Measurements from ENCODE around the gene ITPR1. TPM values are rescaled to one million over a fixed set of nuclear protein-coding genes. Genes with fewer than 3 reads are reported as not detected.

The ITPR1 gene
- total and polyA plus RNA-seq, 4 donors: 3.7 to 39.4 (median 8.2) TPM

- Histone ChIP-seq H3K36me3 (ENCODE audit: control insufficient read depth in 4 of 4, insufficient read depth in 3 of 4, low read depth in 1 of 4, low read length in 3 of 4) (no peaks in the 10 kb centered on the region), H3K4me3 (ENCODE audit: low read depth in 1 of 3, low read length in 3 of 3) (no peak overlapping the region), H3K4me1 (ENCODE audit: control insufficient read depth in 4 of 4, insufficient read depth in 4 of 4, low read length in 3 of 4) (no peaks in the 10 kb centered on the region), H3K9me3 (ENCODE audit: control insufficient read depth in 4 of 4, low read length in 3 of 4) (peaks cover 0 to 5% (median 2%) of the 10 kb centered on the region in 4 donors), H3K27ac (ENCODE audit: low read depth in 1 of 2, low read length in 2 of 2) (no peak overlapping the region), H3K27me3 (ENCODE audit: control insufficient read depth in 4 of 4, insufficient read depth in 4 of 4, low read length in 3 of 4) (no peaks in the 10 kb centered on the region), H3K9ac (ENCODE audit: low read depth in 1 of 2, low read length in 2 of 2) (no peak overlapping the region)
- 92% methylated on average over 5 of the region's 5 CpGs for WGBS
- no peak for DNase-seq (ENCODE audit: low spot score)
- TF ChIP-seq GABPA (IDR thresholded peaks at IDR 0.05 in 1 of 2, conservative IDR thresholded peaks at IDR 0.05 in 1 of 2) (no peak), CTCF (IDR thresholded peaks at IDR 0.05; ENCODE audit: low read depth, low read length, missing input control) (no peak), FOXA2 (IDR thresholded peaks at IDR 0.05) (no peak), SP1 (IDR thresholded peaks at IDR 0.05) (no peak), NR2F2 (IDR thresholded peaks at IDR 0.05) (no peak), TAF1 (conservative IDR thresholded peaks at IDR 0.05) (no peak), ZBTB33 (IDR thresholded peaks at IDR 0.05) (no peak), RXRA (IDR thresholded peaks at IDR 0.05) (no peak), JUND (IDR thresholded peaks at IDR 0.05) (no peak), EGR1 (IDR thresholded peaks at IDR 0.05; ENCODE audit: low read depth in 2 of 2) (no peak), YY1 (IDR thresholded peaks at IDR 0.05) (no peak), RAD21 (IDR thresholded peaks at IDR 0.05) (no peak), HNF4G (IDR thresholded peaks at IDR 0.05) (no peak), ATF3 (IDR thresholded peaks at IDR 0.05) (no peak), FOXA1 (IDR thresholded peaks at IDR 0.05) (no peak)
Measured at GRCh38 chr3:4770561-4770960, 277.4 kb downstream of the ITPR1 start.

GRCh38 chr3:4771243-4771642, 278.1 kb downstream of the ITPR1 start:
- H3K27me3 ChIP-seq (ENCODE audit: control insufficient read depth in 4 of 4, insufficient read depth in 4 of 4, low read length in 3 of 4): no peaks in the 10 kb centered on the region
- H3K9me3 ChIP-seq (ENCODE audit: control insufficient read depth in 4 of 4, low read length in 3 of 4): peaks cover 0 to under 1% (median under 1%) of the 10 kb centered on the region in 4 donors
- no peak overlapping the region for H3K4me3 ChIP-seq (ENCODE audit: low read depth in 1 of 3, low read length in 3 of 3)
- no peak overlapping the region for H3K27ac ChIP-seq (ENCODE audit: low read depth in 1 of 2, low read length in 2 of 2)
- WGBS: 83% methylated on average over 5 of the region's 5 CpGs
- no peaks in the 10 kb centered on the region for H3K36me3 ChIP-seq (ENCODE audit: control insufficient read depth in 4 of 4, insufficient read depth in 3 of 4, low read depth in 1 of 4, low read length in 3 of 4)
- no peak for TF ChIP-seq RAD21 (IDR thresholded peaks at IDR 0.05)
- no peak for TF ChIP-seq JUND (IDR thresholded peaks at IDR 0.05)
- no peak for TF ChIP-seq ZBTB33 (IDR thresholded peaks at IDR 0.05)
- no peak for TF ChIP-seq NR2F2 (IDR thresholded peaks at IDR 0.05)
- TF ChIP-seq CTCF (IDR thresholded peaks at IDR 0.05; ENCODE audit: low read depth, low read length, missing input control): no peak
- no peaks in the 10 kb centered on the region for H3K4me1 ChIP-seq (ENCODE audit: control insufficient read depth in 4 of 4, insufficient read depth in 4 of 4, low read length in 3 of 4)
- no peak overlapping the region for H3K9ac ChIP-seq (ENCODE audit: low read depth in 1 of 2, low read length in 2 of 2)
- DNase-seq (ENCODE audit: low spot score): no peak
